AG10803 (cell line): ENCODE measurements around the gene RETN.
A peak's percentile ranks its signal among the peaks of the same experiment; 100 is the strongest.

Source experiments
- DNase-seq: peaks from one replicate; pipeline ENCODE4 v3.0.0; 2010; ENCODE audit warnings: low read depth
- H3K4me3 ChIP-seq: 2 replicates; pipeline ENCODE4 v1.5.1; 2011; ENCODE audit warnings: mild to moderate bottlenecking, low read length, control low read depth
- CTCF ChIP-seq: conservative IDR thresholded peaks from 2 replicates; pipeline ENCODE4 v1.5.1; 2011; ENCODE audit warnings: mild to moderate bottlenecking, low read length, control low read depth, inconsistent platforms

RETN gene

GRCh38 chr19:7674010-7675005 lies 5.5 kb downstream of the RETN start:
- no peak for TF ChIP-seq CTCF
- peak; percentile 63 for DNase-seq

GRCh38 chr19:7676376-7676775 lies 7.5 kb downstream of the RETN start:
- no peak for DNase-seq
- TF ChIP-seq CTCF, result no peak
- H3K4me3 ChIP-seq, result no peak overlapping the region

More at GRCh38 chr19:7674010-7675005, 5.5 kb downstream of the RETN start:
- H3K4me3 ChIP-seq, result no peak overlapping the region

- no peak for DNase-seq
- no peak within 1 kb of the TSS for H3K4me3 ChIP-seq
- no peak for TF ChIP-seq CTCF
Measured at GRCh38 chr19:7676854-7677253, 8.0 kb downstream of the RETN start, which contains the start of gene MCEMP1. MCEMP1 (plus strand) TSS chr19:7677090; CDS start chr19:7677121, 31 bp downstream.

- no peak overlapping the region for H3K4me3 ChIP-seq
- no peak for TF ChIP-seq CTCF
- no peak for DNase-seq
Measured at GRCh38 chr19:7677669-7678311, 8.9 kb downstream of the RETN start.

- no peak for TF ChIP-seq CTCF
- DNase-seq, result no peak
- no peak overlapping the region for H3K4me3 ChIP-seq
Measured at GRCh38 chr19:7678971-7679751, 10.3 kb downstream of the RETN start.

GRCh38 chr19:7679771-7680605 lies 11.1 kb downstream of the RETN start:
- H3K4me3 ChIP-seq, result peak overlapping the region; percentile 43
- DNase-seq, result no peak
- no peak for TF ChIP-seq CTCF
